OCI-LY1 (cell line): ENCODE data around the gene CRTC3.

Experiments used
- H2AFZ ChIP-seq: fragments of 200-600 bp; sonication (generic), shearing (Covaris generic); 2 replicates; pipeline ENCODE4 v1.6.0; 2014; ENCODE audit warnings: antibody characterized with exemption, mild to moderate bottlenecking, low read length
- H3F3A ChIP-seq: fragments of 200-600 bp; sonication (generic), shearing (Covaris generic); 2 replicates; pipeline ENCODE4 v1.6.0; 2014; ENCODE audit warnings: mild to moderate bottlenecking, antibody characterized with exemption, low read length, moderate library complexity; ENCODE audit not compliant: insufficient read depth
- H3K27ac ChIP-seq: fragments of 200-600 bp; sonication (generic); 2 replicates; pipeline ENCODE4 v1.5.1; 2014; ENCODE audit warnings: low read length, mixed run types, mild to moderate bottlenecking, low read depth; ENCODE audit not compliant: poor library complexity, severe bottlenecking
- H3K27me3 ChIP-seq: fragments of 200-600 bp; sonication (generic); 2 replicates; pipeline ENCODE4 v1.6.0; 2014; ENCODE audit warnings: antibody characterized with exemption, mild to moderate bottlenecking, low read length, moderate library complexity; ENCODE audit not compliant: insufficient read depth
- H3K36me3 ChIP-seq: fragments of 200-600 bp; sonication (generic); 2 replicates; pipeline ENCODE4 v1.6.1; 2014; ENCODE audit warnings: mild to moderate bottlenecking, antibody characterized with exemption, low read length, moderate library complexity, mixed read lengths; ENCODE audit not compliant: insufficient read depth
- H3K4me1 ChIP-seq: fragments of 200-600 bp; sonication (generic); 2 replicates; pipeline ENCODE4 v1.5.1; 2014; ENCODE audit warnings: mild to moderate bottlenecking, low read length, moderate library complexity; ENCODE audit not compliant: insufficient read depth, severe bottlenecking
- H3K4me2 ChIP-seq: fragments of 200-600 bp; sonication (generic), shearing (Covaris generic); 2 replicates; pipeline ENCODE4 v1.6.1; 2014; ENCODE audit warnings: low read length
- H3K4me3 ChIP-seq: fragments of 200-600 bp; sonication (generic); 2 replicates; pipeline ENCODE4 v1.5.1; 2014; ENCODE audit warnings: low read length, low read depth, mild to moderate bottlenecking, mixed read lengths; ENCODE audit not compliant: poor library complexity, severe bottlenecking
- H3K79me2 ChIP-seq: fragments of 200-600 bp; shearing (Covaris generic); 2 replicates; pipeline ENCODE4 v1.6.1; 2016; ENCODE audit warnings: mixed run types, low read length, mixed read lengths; ENCODE audit not compliant: insufficient read depth
- H3K9ac ChIP-seq: fragments of 200-600 bp; sonication (generic), shearing (Covaris generic); 2 replicates; pipeline ENCODE4 v1.6.1; 2014; ENCODE audit warnings: mild to moderate bottlenecking, low read length, mixed read lengths
- H3K9me2 ChIP-seq: fragments of 200-600 bp; sonication (generic), shearing (Covaris generic); 2 replicates; pipeline ENCODE4 v1.6.1; 2014; ENCODE audit warnings: low read depth, mild to moderate bottlenecking, low read length, mixed read lengths
- H3K9me3 ChIP-seq: fragments of 200-600 bp; shearing (Covaris generic); 2 replicates; pipeline ENCODE4 v1.6.1; 2014; ENCODE audit warnings: low read length, mixed read lengths
- H4K20me1 ChIP-seq: fragments of 200-600 bp; sonication (generic), shearing (Covaris generic); 2 replicates; pipeline ENCODE4 v1.6.0; 2016; ENCODE audit warnings: mild to moderate bottlenecking, low read length; ENCODE audit not compliant: insufficient read depth
- CTCF ChIP-seq: fragments of 200-600 bp; sonication (generic), shearing (Covaris generic); IDR thresholded peaks from 2 replicates; pipeline ENCODE4 v1.5.1; 2017; ENCODE audit warnings: mild to moderate bottlenecking, antibody characterized with exemption, low read length, moderate library complexity, mixed read lengths
- EZH2 ChIP-seq: fragments of 200-600 bp; sonication (generic), shearing (Covaris generic); IDR thresholded peaks from 2 replicates; pipeline ENCODE4 v1.8.0; 2017; ENCODE audit warnings: borderline replicate concordance, mixed run types, mild to moderate bottlenecking, antibody characterized with exemption, low read length, moderate library complexity, mixed read lengths

Gene CRTC3

GRCh38 chr15:90579213-90579612 is 49.5 kb downstream of the CRTC3 start:
- Histone ChIP-seq H4K20me1 (no peaks in the 10 kb centered on the region), H3K9me3 (no peaks in the 10 kb centered on the region), H3K4me1 (no peaks in the 10 kb centered on the region), H3F3A (no peaks in the 10 kb centered on the region), H3K36me3 (no peaks in the 10 kb centered on the region), H3K4me2 (no peak overlapping the region), H3K27ac (no peak overlapping the region), H3K9ac (no peak overlapping the region), H2AFZ (no peak overlapping the region), H3K27me3 (no peaks in the 10 kb centered on the region), H3K79me2 (no peaks in the 10 kb centered on the region), H3K9me2 (no peaks in the 10 kb centered on the region), H3K4me3 (no peak overlapping the region)
- TF ChIP-seq CTCF (no peak), EZH2 (no peak)

- no peaks in the 10 kb centered on the region for H3F3A ChIP-seq
- H3K79me2 ChIP-seq: no peaks in the 10 kb centered on the region
- no peak overlapping the region for H3K9ac ChIP-seq
- no peak overlapping the region for H2AFZ ChIP-seq
- no peaks in the 10 kb centered on the region for H3K27me3 ChIP-seq
- no peak overlapping the region for H3K4me3 ChIP-seq
- no peaks in the 10 kb centered on the region for H3K4me1 ChIP-seq
- no peaks in the 10 kb centered on the region for H3K9me2 ChIP-seq
- H3K4me2 ChIP-seq: no peak overlapping the region
- TF ChIP-seq CTCF: no peak
- no peak for TF ChIP-seq EZH2
- H3K9me3 ChIP-seq: no peaks in the 10 kb centered on the region
- H3K36me3 ChIP-seq: no peaks in the 10 kb centered on the region
- no peak overlapping the region for H3K27ac ChIP-seq
- no peaks in the 10 kb centered on the region for H4K20me1 ChIP-seq
Measured at GRCh38 chr15:90580099-90580498, 50.4 kb downstream of the CRTC3 start.

- no peak overlapping the region for H3K4me3 ChIP-seq
- no peak for TF ChIP-seq CTCF
- no peak for TF ChIP-seq EZH2
- no peaks in the 10 kb centered on the region for H3K27me3 ChIP-seq
- no peaks in the 10 kb centered on the region for H3K36me3 ChIP-seq
- no peak overlapping the region for H3K9ac ChIP-seq
- no peaks in the 10 kb centered on the region for H3K9me3 ChIP-seq
- no peak overlapping the region for H3K4me2 ChIP-seq
- no peak overlapping the region for H3K27ac ChIP-seq
- H4K20me1 ChIP-seq: no peaks in the 10 kb centered on the region
- H3K4me1 ChIP-seq: no peaks in the 10 kb centered on the region
- no peaks in the 10 kb centered on the region for H3K9me2 ChIP-seq
- no peaks in the 10 kb centered on the region for H3F3A ChIP-seq
- no peaks in the 10 kb centered on the region for H3K79me2 ChIP-seq
- no peak overlapping the region for H2AFZ ChIP-seq
Measured at GRCh38 chr15:90580541-90580940, 50.8 kb downstream of the CRTC3 start.
